Astrocyte of the cerebellum (primary cell): ENCODE results near the gene TMTC3.
"Not testable (repeated sequence)": the region's sequence is repeated elsewhere in the genome, so short reads cannot be mapped to it uniquely, and the experiment has no call there.

Experiments used
- DNase-seq: peaks from one replicate; pipeline ENCODE4 v3.0.0-alpha.2; 2011; ENCODE audit warnings: low read depth
- H3K4me3 ChIP-seq: 2 replicates; pipeline ENCODE4 v1.5.1; 2011; ENCODE audit warnings: mild to moderate bottlenecking, low read depth, low read length, moderate library complexity
- in situ Hi-C: cut with HindIII; loops from 2 replicates; pipeline ENCODE4 v1.10.0; 2017; ENCODE audit warnings: low sequenced_read_pairs
- TF ChIP-seq, protein P1 (sequence below): IDR thresholded peaks from 2 replicates; pipeline ENCODE4 v1.5.1; 2012; ENCODE audit warnings: low read length, low read depth, moderate library complexity, mild to moderate bottlenecking; ENCODE audit errors: missing control alignments

The TMTC3 gene

DNA sequence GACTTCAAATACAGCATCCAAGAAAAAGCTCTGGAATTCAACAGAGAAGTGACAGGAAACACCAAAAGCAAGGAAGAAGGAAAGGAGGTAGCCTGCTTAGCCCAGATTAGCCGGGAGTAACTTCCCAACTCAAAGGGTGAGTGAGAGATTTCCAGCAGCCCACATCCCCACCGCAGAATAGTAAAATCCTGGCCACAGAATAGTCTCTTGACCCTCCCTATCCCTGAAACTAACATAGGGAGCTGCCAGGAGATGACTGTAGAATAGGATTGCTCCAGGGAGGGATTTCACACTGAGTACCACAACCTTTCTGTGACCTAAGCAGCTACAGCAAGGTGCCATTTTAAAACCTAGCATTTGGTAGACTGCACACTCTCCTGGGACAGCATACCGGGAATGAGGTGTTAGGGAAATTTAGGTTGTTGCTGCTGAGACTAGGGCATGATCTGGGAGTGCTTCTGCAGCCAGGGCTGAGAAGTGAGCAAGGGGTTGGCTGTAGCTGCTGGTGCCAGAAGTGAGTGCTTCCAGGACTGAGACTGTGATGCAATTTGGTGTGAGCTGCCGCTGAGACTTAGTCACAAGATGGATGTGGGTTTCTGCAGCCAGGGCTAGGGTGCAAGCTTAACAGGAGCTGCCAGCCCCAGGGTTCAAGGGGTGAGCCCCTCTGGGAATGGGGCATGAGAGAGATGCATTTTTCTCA is 66.0 kb downstream of the TMTC3 start:
- no peak overlapping the region for H3K4me3 ChIP-seq
- no peak for DNase-seq
- in situ Hi-C loops = no loop called here
- TF ChIP-seq, protein P1, sequence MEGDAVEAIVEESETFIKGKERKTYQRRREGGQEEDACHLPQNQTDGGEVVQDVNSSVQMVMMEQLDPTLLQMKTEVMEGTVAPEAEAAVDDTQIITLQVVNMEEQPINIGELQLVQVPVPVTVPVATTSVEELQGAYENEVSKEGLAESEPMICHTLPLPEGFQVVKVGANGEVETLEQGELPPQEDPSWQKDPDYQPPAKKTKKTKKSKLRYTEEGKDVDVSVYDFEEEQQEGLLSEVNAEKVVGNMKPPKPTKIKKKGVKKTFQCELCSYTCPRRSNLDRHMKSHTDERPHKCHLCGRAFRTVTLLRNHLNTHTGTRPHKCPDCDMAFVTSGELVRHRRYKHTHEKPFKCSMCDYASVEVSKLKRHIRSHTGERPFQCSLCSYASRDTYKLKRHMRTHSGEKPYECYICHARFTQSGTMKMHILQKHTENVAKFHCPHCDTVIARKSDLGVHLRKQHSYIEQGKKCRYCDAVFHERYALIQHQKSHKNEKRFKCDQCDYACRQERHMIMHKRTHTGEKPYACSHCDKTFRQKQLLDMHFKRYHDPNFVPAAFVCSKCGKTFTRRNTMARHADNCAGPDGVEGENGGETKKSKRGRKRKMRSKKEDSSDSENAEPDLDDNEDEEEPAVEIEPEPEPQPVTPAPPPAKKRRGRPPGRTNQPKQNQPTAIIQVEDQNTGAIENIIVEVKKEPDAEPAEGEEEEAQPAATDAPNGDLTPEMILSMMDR = no peak

DNA sequence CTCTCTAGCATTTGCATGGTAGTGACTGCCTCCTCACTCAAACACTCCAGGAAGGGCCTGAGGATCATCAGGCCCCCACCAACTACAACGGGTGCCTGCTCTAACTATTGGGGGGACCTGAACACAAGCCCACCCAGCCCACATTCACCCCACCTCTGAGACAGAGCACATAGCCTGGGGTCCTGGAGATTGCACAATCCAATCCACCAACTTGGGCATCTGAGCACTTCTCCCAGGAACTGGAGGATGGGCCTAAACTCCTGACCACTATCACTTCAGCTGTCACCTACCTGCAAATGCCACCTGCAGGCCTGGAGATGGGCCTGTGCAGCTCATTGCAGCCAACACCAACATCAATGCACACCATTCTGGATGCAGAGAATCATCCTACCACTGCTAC is 66.6 kb downstream of the TMTC3 start:
- no peak overlapping the region for H3K4me3 ChIP-seq
- TF ChIP-seq, protein P1 = no peak
- no peak for DNase-seq
- in situ Hi-C loops = no loop called here

DNA sequence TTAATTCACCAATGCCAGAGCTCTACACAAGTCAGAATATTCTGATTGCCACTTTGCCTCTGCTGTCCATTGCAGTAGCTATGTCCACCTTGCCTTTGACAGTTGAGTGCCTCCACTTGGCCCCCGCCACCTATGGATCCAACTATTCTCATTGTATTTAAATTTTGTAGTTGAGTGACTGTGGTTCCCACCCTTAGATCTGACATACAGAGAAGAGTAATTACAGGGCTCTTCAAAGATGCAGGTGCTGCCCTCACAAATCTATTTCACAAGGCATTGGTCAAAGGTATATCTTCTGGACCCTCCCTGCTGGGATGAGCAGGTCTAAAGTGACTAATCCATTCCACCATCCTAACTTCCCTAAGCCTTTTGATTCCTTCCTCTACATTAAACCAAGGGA is 68.2 kb downstream of the TMTC3 start:
- H3K4me3 ChIP-seq, in situ Hi-C loops, DNase-seq: not testable (repeated sequence)

DNA sequence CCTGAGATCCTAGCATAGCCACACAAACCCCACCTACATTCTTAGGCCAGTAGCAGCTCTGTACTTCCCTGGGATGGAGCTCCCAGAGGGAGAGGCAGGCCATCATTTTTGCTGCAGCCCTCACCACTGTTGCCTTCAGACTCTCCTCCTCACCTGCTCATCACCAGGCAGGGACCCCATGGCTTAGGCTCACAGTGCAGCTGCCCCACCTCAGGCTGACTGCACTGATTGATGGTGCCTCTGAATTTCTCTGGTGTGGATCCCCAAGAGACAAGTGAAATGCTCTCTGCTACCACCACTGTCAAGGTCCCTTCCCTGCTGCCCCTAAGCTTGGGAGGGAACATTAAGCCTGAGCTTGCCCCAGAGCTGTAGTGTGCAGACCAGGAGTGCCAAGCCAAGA is 76.2 kb downstream of the TMTC3 start:
- TF ChIP-seq, protein P1 = no peak
- DNase-seq = no peak
- no peak overlapping the region for H3K4me3 ChIP-seq
- in situ Hi-C loops = no loop called here

DNA sequence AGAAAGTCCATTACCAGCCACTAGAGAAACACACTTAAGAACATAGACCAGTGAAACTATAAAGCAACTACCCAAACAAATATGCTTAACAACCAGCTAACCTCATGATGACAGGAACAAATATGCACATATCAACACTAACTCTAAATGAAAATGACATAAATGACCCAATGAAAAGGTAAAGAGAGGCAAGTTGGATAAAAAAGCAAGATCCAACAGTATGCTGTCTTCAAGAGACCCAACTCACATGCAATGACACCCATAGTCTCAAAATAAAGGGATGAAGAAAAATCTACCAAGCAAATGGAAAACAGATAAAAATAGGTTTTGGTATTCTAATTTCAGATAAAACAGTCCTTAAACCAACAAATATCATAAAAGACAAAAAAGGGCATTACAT is 77.8 kb downstream of the TMTC3 start:
- no peak for DNase-seq
- in situ Hi-C loops = no loop called here
- TF ChIP-seq, protein P1 = no peak
- H3K4me3 ChIP-seq = no peak overlapping the region

DNA sequence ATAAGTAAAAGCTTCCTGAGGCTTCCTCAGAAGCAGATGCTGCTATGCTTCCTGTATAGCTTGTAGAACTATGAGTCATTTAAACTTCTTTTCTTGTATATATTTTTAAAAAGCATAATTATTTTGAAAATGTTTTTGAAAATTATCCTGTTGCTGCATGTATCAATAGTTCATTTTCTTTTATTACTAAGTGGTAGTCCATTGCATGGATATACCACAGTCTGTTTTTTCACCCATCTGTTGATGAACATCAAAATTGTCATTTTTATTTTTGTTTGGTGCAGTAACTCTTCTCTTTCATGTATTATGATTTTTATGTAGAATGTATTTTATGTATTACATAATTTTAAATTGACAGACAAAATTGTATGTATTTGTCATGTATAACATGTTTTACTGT is 81.4 kb downstream of the TMTC3 start:
- TF ChIP-seq, protein P1 = no peak
- in situ Hi-C loops = no loop called here
- DNase-seq = no peak
- no peak overlapping the region for H3K4me3 ChIP-seq

DNA sequence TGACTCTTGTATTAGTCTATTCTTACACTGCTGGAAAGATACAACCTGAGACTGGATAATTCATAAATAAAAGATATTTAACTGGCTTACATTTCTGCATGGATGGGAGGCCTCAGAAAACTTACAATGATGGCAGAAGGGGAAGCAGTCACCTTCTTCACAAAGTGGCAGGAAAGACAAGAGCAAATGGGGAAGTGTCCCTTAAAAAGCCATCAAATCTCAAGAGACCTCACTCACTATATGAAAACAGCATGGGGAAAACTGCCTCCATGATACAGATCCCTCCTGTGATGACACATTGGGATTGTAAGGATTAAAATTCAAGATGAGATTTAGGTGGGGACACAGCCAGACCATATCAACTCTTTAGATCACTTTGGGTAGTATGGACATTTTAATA is 83.7 kb downstream of the TMTC3 start:
- TF ChIP-seq, protein P1 = no peak
- in situ Hi-C loops = no loop called here
- no peak overlapping the region for H3K4me3 ChIP-seq
- DNase-seq = no peak
